GM20431 (cell line): ENCODE measurements around the gene NET1.
"Not testable (repeated sequence)": the region's sequence is repeated elsewhere in the genome, so short reads cannot be mapped to it uniquely, and the experiment has no call there.

Experiments used
- in situ Hi-C: fragments of 300-500 bp; cut with MseI, MboI; formaldehyde crosslinking; loops from one replicate; pipeline ENCODE4 v1.15.0; 2020; ENCODE audit warnings: low sequenced_read_pairs; ENCODE audit not compliant: unreplicated experiment

The NET1 gene

GRCh38 chr10:5393529-5393928, 18.8 kb upstream of the NET1 start:
- in situ Hi-C loops, result loop anchor here (25.0 kb wide), 1 partner anchor 556 kb away; the partner anchor contains the start of gene AKR1E2

- in situ Hi-C loops, result loop anchor here (25.0 kb wide), 1 partner anchor 558 kb away; the partner anchor contains the start of gene AKR1E2
Observed at GRCh38 chr10:5395168-5395567, 17.2 kb upstream of the NET1 start.

- in situ Hi-C loops, result loop anchor here (25.0 kb wide), 1 partner anchor 559 kb away; the partner anchor contains the start of gene AKR1E2
Observed at GRCh38 chr10:5396556-5397300, 15.6 kb upstream of the NET1 start.

GRCh38 chr10:5399332-5399731, 13.0 kb upstream of the NET1 start:
- in situ Hi-C loops, result loop anchor here (25.0 kb wide), 1 partner anchor 562 kb away; the partner anchor contains the start of gene AKR1E2

GRCh38 chr10:5400468-5401240, 11.7 kb upstream of the NET1 start:
- in situ Hi-C loops, result no loop called here

GRCh38 chr10:5402798-5403197, 9.6 kb upstream of the NET1 start:
- in situ Hi-C loops, result no loop called here

GRCh38 chr10:5404208-5405041, 7.9 kb upstream of the NET1 start, which contains the start of gene TUBAL3:
Gene TUBAL3, minus strand, starts transcription at chr10:5404828. Its CDS starts 36 bp downstream, at chr10:5404792.
- in situ Hi-C loops, result no loop called here

- in situ Hi-C loops, result no loop called here
Observed at GRCh38 chr10:5406918-5407317, 5.4 kb upstream of the NET1 start.

GRCh38 chr10:5410787-5411186, 1.6 kb upstream of the NET1 start:
- in situ Hi-C loops, result not testable (repeated sequence)

GRCh38 chr10:5411941-5412276, 448 bp upstream of the NET1 start:
- in situ Hi-C loops, result no loop called here

GRCh38 chr10:5413012-5413938, 918 bp downstream of the NET1 start:
- in situ Hi-C loops, result no loop called here

GRCh38 chr10:5416981-5417380, 4.6 kb downstream of the NET1 start:
- in situ Hi-C loops, result no loop called here

- in situ Hi-C loops, result no loop called here
Observed at GRCh38 chr10:5418584-5418983, 6.2 kb downstream of the NET1 start.

GRCh38 chr10:5419466-5420094, 7.2 kb downstream of the NET1 start:
- in situ Hi-C loops, result no loop called here

GRCh38 chr10:5423771-5424170, 11.4 kb downstream of the NET1 start:
- in situ Hi-C loops, result no loop called here

- in situ Hi-C loops, result no loop called here
Observed at GRCh38 chr10:5424751-5425150, 12.4 kb downstream of the NET1 start.

GRCh38 chr10:5428133-5428532, 15.8 kb downstream of the NET1 start:
- in situ Hi-C loops, result no loop called here

GRCh38 chr10:5433182-5433581, 20.8 kb downstream of the NET1 start:
- in situ Hi-C loops, result no loop called here
